Ascending aorta (tissue), 2 donors: ENCODE measurements around the gene FOXN3. TPM values are rescaled to one million over a fixed set of nuclear protein-coding genes. Genes with fewer than 3 reads are reported as not detected.

Source experiments
- DNase-seq, 2 donors: peaks; one replicate each; pipeline ENCODE4 v3.0.0-alpha.2; 2019; ENCODE audit warnings: low spot score in 2 of 2
- H3K27ac ChIP-seq, 2 donors: fragments of 200-600 bp; sonication (generic); one replicate each; pipeline ENCODE4 v1.5.1; 2016 to 2017; ENCODE audit warnings: mild to moderate bottlenecking in 1 of 2
- H3K27me3 ChIP-seq: fragments of 200-600 bp; sonication (generic); one replicate; pipeline ENCODE4 v1.5.1; 2017
- H3K36me3 ChIP-seq, 2 donors: fragments of 200-600 bp; sonication (generic); one replicate each; pipeline ENCODE4 v1.5.1; 2016
- H3K4me1 ChIP-seq, 2 donors: fragments of 200-600 bp; sonication (generic); one replicate each; pipeline ENCODE4 v1.5.1; 2016 to 2017; ENCODE audit warnings: mild to moderate bottlenecking in 1 of 2
- H3K4me3 ChIP-seq, 2 donors: fragments of 200-600 bp; sonication (generic); one replicate each; pipeline ENCODE4 v1.5.1; 2016 to 2017; ENCODE audit warnings: mild to moderate bottlenecking in 1 of 2
- H3K9me3 ChIP-seq, 2 donors: fragments of 200-600 bp; sonication (generic); one replicate each; pipeline ENCODE4 v1.5.1; 2016
- intact Hi-C: fragments of 100-400 bp; cut with DNase I; formaldehyde crosslinking; loops from one replicate; pipeline ENCODE4 v1.15.1; 2023
- total RNA-seq: library from RNA; depleted of rRNA; stranded (reverse); fragments of >200 nt; gene quantifications from one replicate; pipeline ENCODE4 v1.1.0, GENCODE V29; 2016
- TF ChIP-seq, protein P1 (sequence below), 3 experiments: fragments of 200-600 bp in 2 of 3; fragments of 450-650 bp in 1 of 3; sonication (generic) in 2 of 3; IDR thresholded peaks; one replicate each; pipeline ENCODE4 v1.5.1; 2016 to 2019; ENCODE audit warnings: antibody characterized with exemption in 3 of 3, mild to moderate bottlenecking in 1 of 3, moderate library complexity in 1 of 3

FOXN3 gene
- total RNA-seq, 1 donor from 2014 or later = 96.3 TPM

DNA sequence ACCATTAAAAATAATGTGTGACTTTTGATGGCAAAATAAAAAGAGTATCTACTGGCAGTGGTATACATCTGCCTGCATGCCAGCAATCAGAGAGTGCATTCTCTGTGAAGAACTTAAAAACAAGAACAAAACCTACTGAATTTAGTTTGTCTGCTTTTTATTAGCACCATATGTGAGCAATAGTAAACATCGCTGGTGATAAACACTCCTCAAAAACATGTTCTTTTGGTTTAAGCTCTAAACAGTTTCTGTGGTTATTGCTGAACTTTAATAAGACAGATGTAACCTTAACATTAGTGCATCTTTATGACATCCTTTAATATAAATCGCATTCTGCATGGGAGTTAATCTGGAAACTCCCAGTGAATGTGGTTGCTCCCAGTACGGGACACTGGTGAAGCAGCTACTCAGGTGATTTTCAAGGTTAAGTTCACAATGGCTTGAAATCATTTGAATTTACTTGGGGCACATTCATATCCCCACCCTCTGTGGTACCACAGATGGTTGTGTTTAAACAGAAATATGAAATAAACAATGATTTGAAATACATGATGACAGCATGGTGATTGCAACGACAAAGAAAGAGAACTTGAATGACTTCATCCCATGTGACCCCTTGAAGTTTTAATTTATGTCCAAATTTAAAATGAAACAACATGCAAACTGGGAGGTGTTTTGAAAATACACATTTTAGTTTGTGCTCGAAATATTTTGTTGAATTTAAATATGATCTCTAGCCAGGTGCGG is 285.9 kb downstream of the FOXN3 start:
- no peaks in the 10 kb centered on the region for H3K27me3 ChIP-seq
- no peak overlapping the region for H3K27ac ChIP-seq
- H3K9me3 ChIP-seq = no peaks in the 10 kb centered on the region
- TF ChIP-seq, protein P1, sequence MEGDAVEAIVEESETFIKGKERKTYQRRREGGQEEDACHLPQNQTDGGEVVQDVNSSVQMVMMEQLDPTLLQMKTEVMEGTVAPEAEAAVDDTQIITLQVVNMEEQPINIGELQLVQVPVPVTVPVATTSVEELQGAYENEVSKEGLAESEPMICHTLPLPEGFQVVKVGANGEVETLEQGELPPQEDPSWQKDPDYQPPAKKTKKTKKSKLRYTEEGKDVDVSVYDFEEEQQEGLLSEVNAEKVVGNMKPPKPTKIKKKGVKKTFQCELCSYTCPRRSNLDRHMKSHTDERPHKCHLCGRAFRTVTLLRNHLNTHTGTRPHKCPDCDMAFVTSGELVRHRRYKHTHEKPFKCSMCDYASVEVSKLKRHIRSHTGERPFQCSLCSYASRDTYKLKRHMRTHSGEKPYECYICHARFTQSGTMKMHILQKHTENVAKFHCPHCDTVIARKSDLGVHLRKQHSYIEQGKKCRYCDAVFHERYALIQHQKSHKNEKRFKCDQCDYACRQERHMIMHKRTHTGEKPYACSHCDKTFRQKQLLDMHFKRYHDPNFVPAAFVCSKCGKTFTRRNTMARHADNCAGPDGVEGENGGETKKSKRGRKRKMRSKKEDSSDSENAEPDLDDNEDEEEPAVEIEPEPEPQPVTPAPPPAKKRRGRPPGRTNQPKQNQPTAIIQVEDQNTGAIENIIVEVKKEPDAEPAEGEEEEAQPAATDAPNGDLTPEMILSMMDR (IDR thresholded peaks at IDR 0.05) = no peak
- H3K36me3 ChIP-seq = no peaks in the 10 kb centered on the region
- H3K4me3 ChIP-seq = no peak overlapping the region
- H3K4me1 ChIP-seq = no peaks in the 10 kb centered on the region
- intact Hi-C loops = loop anchor here (10.0 kb wide), 1 partner anchor 86 kb away; no protein-coding TSS in a partner anchor
- no peak for DNase-seq

DNA sequence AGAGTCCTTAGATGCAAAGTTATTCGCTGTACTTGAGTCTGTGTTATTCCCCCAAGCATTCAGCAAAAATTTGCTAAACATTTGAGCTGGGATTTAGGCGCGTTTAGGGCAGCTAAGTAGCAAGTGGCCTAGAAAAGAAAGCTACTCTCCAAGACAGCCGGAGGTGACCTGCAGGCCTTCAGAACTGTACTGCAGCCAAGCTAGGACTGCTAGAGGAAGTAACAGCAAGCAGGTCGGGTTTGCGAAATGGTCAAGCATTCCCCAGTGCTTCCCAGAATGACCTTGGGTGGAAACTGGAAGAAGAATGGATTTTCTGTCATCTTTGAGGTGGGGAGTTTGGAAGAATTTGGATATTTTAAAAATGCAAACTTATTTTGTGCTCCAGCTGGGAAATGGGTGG is 287.5 kb downstream of the FOXN3 start:
- TF ChIP-seq, protein P1 (IDR thresholded peaks at IDR 0.05) = no peak

DNA sequence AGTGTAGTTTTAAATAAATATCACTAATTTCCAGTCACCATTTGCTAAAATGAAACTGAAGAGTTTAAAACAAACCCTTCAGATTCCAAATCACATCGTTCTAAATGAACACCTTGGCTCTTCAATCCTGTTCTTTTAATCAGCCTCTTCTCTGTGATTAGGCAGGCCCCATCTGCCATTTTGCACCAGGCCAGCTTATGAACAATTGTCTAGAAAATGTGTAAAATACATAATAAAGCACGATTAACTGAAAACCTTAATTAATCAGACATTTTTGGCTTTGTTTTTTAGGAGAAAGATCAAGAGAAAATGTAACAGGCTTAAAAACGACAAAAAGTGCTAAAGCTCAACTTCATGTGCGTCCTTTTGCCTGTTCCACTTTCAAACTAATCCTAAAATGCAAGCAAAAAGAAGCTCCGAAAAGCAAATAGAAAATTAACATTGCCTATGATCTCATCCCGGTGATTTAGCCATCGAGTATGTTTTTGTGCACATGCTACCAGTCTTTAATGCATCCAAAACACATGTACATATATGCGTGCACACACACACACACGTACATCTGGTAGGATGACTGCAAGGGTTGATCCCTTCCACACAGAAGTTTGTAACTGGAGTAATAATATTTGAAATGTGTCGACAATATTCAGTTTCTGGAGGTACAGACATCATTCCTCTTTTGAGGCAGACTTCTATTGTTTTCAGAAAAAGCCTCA is 288.6 kb downstream of the FOXN3 start:
- TF ChIP-seq, protein P1 (IDR thresholded peaks at IDR 0.05) = no peak

More for the DNA sequence above, 287.5 kb downstream of the FOXN3 start:
- no peaks in the 10 kb centered on the region for H3K4me1 ChIP-seq
- no peaks in the 10 kb centered on the region for H3K27me3 ChIP-seq
- no peak overlapping the region for H3K4me3 ChIP-seq
- intact Hi-C loops = no loop called here
- no peaks in the 10 kb centered on the region for H3K36me3 ChIP-seq
- no peak overlapping the region for H3K27ac ChIP-seq
- no peaks in the 10 kb centered on the region for H3K9me3 ChIP-seq
- DNase-seq = no peak

DNA sequence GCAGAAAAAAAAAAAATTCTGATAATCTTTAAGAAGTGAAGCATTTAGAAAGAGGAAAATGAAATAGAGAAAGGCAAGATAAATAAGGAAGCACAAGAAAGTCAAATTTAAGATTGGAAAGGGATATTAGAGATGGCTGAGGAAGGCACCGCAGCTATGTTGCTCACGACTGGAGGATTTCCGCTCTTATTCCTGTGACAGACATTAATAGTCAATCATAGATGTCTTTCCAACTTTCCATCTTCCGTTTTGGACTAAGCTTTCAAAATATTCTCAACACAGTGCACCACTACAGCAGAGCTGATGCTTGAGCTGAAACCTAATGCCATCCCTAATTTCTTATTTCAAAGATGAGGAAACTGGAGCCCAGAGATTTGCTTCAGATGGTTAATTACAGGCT is 290.6 kb downstream of the FOXN3 start:
- TF ChIP-seq, protein P1 (IDR thresholded peaks at IDR 0.05) = no peak
- no peaks in the 10 kb centered on the region for H3K36me3 ChIP-seq
- no peaks in the 10 kb centered on the region for H3K9me3 ChIP-seq
- no peaks in the 10 kb centered on the region for H3K27me3 ChIP-seq
- no peak overlapping the region for H3K4me3 ChIP-seq
- H3K27ac ChIP-seq = no peak overlapping the region
- H3K4me1 ChIP-seq = no peaks in the 10 kb centered on the region
- no peak for DNase-seq
- intact Hi-C loops = no loop called here

More for the DNA sequence above, 288.6 kb downstream of the FOXN3 start:
- Histone ChIP-seq H3K27ac (no peak overlapping the region), H3K4me1 (no peaks in the 10 kb centered on the region), H3K9me3 (no peaks in the 10 kb centered on the region), H3K36me3 (no peaks in the 10 kb centered on the region), H3K27me3 (no peaks in the 10 kb centered on the region), H3K4me3 (no peak overlapping the region)
- no peak for DNase-seq
- intact Hi-C loops = no loop called here

DNA sequence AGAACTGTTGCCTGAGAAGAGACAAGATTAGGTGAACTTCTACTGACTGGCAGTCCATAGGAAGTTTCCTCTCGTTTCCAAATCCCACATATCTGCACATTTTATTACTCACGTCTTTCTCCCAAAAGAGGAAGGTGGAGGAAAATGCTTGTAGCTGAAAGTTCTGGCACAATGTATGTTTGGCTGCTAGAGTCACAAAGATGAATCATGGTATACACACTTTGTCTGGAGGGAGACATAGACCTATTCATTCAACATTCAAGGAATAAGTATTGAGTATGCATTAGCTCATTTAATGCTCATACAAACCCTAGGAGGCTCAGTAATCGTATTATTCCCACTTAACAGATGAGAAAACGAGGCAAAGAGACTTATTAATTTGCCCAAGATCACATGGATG is 291.8 kb downstream of the FOXN3 start:
- Histone ChIP-seq H3K36me3 (no peaks in the 10 kb centered on the region), H3K27me3 (no peaks in the 10 kb centered on the region), H3K4me3 (no peak overlapping the region), H3K27ac (no peak overlapping the region), H3K4me1 (no peaks in the 10 kb centered on the region), H3K9me3 (no peaks in the 10 kb centered on the region)
- TF ChIP-seq, protein P1 (IDR thresholded peaks at IDR 0.05) = no peak
- intact Hi-C loops = no loop called here
- DNase-seq = no peak
